Muscle of arm (tissue), 12 donors: ENCODE measurements around the gene SLC7A8. TPM values are rescaled to one million over a fixed set of nuclear protein-coding genes. Genes with fewer than 3 reads are reported as not detected.

Source experiments
- polyA plus RNA-seq, 12 donors: library from polyadenylated mRNA; unstranded; fragments of 120-200 nt; gene quantifications; one replicate each; pipeline ENCODE4 v1.2.1, GENCODE V29; 2013; ENCODE audit not compliant: insufficient read length in 12 of 12

Gene SLC7A8
- polyA plus RNA-seq, 12 donors: 2.6 to 29.0 (median 4.2) TPM; not detected in 1

Other genes with a start within 250 kb of the SLC7A8 start
- gene HAUS4, start 226.6 kb downstream of the SLC7A8 start, polyA plus RNA-seq: 10 to 100 TPM in 11 of 12 donors, not detected in 1; 29.2 to 54.0 (median 40.1) TPM
- gene AJUBA, start 201.1 kb downstream of the SLC7A8 start, polyA plus RNA-seq: 100 to 1,000 TPM in 1 of 12 donors, 10 to 100 TPM in 11; 36.7 to 167 (median 42.0) TPM
- 10 to 100 TPM in 8 of 12 donors, 1 to 10 TPM in 3, not detected in 1; 8.9 to 17.0 (median 11.6) TPM for gene C14orf93, start 173.5 kb downstream of the SLC7A8 start, polyA plus RNA-seq
- 100 to 1,000 TPM in 11 of 12 donors, not detected in 1; 111 to 238 (median 212) TPM for gene PSMB5, start 148.8 kb downstream of the SLC7A8 start, polyA plus RNA-seq
- not detected for gene PSMB11, start 141.4 kb downstream of the SLC7A8 start, polyA plus RNA-seq
- gene CDH24, start 126.1 kb downstream of the SLC7A8 start, polyA plus RNA-seq: 10 to 100 TPM in 2 of 12 donors, 1 to 10 TPM in 9, not detected in 1; 2.3 to 12.5 (median 3.7) TPM
- 100 to 1,000 TPM in 11 of 12 donors, not detected in 1; 108 to 284 (median 129) TPM for gene ACIN1, start 88.5 kb downstream of the SLC7A8 start, polyA plus RNA-seq
- gene C14orf119, start 88.2 kb downstream of the SLC7A8 start, polyA plus RNA-seq: 10 to 100 TPM in 11 of 12 donors, not detected in 1; 30.8 to 62.2 (median 50.8) TPM
- gene CIROP, start 78.7 kb downstream of the SLC7A8 start, polyA plus RNA-seq: under 1 TPM in 1 of 12 donors, not detected in 11; 0.07 TPM
- gene CEBPE, start 64.4 kb downstream of the SLC7A8 start, polyA plus RNA-seq: under 1 TPM in 4 of 12 donors, not detected in 8; 0.08 to 0.61 (median 0.13) TPM
- gene RNF212B, start 54.3 kb upstream of the SLC7A8 start, polyA plus RNA-seq: under 1 TPM in 3 of 12 donors, not detected in 9; 0.60 to 0.65 (median 0.63) TPM
- 10 to 100 TPM in 9 of 12 donors, 1 to 10 TPM in 2, not detected in 1; 9.1 to 25.5 (median 10.7) TPM for gene HOMEZ, start 102.5 kb upstream of the SLC7A8 start, polyA plus RNA-seq
- gene PPP1R3E, start 119.2 kb upstream of the SLC7A8 start, polyA plus RNA-seq: 10 to 100 TPM in 11 of 12 donors, not detected in 1; 11.7 to 27.1 (median 19.2) TPM
- 10 to 100 TPM in 11 of 12 donors, not detected in 1; 26.0 to 36.9 (median 30.1) TPM for gene BCL2L2, start 123.2 kb upstream of the SLC7A8 start, polyA plus RNA-seq
- 1,000 to 10,000 TPM in 1 of 12 donors, 100 to 1,000 TPM in 7, 10 to 100 TPM in 4; 92.5 to 1,853 (median 109) TPM for gene PABPN1, start 137.8 kb upstream of the SLC7A8 start, polyA plus RNA-seq
- gene SLC22A17, start 169.2 kb upstream of the SLC7A8 start, polyA plus RNA-seq: 10 to 100 TPM in 11 of 12 donors, not detected in 1; 14.7 to 29.5 (median 19.7) TPM
- 10 to 100 TPM in 11 of 12 donors, not detected in 1; 31.8 to 63.3 (median 48.1) TPM for gene EFS, start 181.5 kb upstream of the SLC7A8 start, polyA plus RNA-seq
- not detected for gene IL25, start 189.1 kb upstream of the SLC7A8 start, polyA plus RNA-seq
- gene CMTM5, start 193.4 kb upstream of the SLC7A8 start, polyA plus RNA-seq: 1 to 10 TPM in 8 of 12 donors, under 1 TPM in 2, not detected in 2; 0.52 to 3.6 (median 1.5) TPM
- 1 to 10 TPM in 11 of 12 donors, not detected in 1; 2.4 to 8.2 (median 5.4) TPM for gene MYH6, start 224.6 kb upstream of the SLC7A8 start, polyA plus RNA-seq